ENCODE results near the gene AGMAT.

Gene AGMAT

DNA sequence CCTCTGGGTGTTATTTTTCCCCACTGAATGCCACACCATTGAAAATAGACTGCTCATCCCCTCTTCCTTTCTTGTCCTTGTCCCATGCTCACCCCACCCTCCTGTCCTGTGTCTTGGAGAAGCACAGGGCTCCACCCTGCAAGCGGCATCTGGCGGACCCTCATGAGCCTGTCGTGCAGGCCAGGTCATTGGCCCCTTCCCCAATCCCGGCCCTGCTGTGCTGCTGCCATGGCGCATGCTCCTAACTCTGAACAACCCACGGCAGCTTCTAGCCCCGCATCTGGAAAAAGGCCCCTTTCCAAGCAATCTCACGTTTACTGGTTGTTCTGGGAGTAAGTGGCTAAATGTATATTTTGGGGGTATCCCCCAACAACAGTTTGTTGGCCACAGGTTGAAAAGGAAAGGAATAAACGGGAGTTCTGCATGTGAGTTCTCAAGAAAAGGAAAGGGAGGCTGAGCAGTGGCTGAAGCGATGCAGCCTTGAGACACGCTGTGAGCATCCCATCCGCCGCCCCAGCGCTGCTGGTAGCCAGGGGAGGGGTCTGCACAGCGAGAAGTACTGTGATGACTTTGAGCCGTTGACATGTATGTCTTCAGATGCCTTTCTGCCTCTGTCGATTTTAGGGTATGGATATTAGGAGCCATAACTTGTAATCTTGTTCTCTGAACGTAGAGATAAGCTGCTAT lies 16.3 kb downstream of the AGMAT start:
- no peak for DNase-seq (ENCODE audit: low read depth in 2 of 2)

DNA sequence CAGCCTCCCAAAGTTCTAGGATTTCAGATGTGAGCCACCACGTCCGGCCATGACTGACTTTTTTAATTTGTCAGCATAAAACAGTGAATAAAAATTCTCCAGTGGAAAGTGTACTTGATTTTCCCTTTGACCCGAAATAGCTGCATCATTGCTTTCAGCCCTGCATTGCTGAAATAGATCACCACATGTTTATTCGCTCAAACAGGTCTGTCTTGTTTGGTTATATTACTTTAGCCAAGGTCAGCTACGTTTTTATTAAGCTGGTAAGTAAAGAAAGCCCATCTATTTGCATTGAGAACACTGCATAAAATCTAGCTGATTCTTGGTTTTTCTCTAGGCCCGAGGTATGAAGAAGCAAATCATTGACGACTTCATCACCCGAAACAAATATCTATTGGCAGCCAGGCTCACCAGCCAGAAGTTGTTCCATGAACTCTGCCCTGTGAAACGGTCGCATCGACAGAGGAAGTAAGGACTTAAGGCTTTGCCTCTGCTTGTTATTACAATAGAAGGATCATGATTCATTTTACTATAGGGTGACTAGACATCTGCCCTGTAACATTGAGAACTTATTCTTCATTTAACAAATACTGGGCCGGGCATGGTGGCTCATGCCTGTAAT lies 25.6 kb downstream of the AGMAT start:
- no peak for DNase-seq (ENCODE audit: low read depth in 2 of 2)

DNA sequence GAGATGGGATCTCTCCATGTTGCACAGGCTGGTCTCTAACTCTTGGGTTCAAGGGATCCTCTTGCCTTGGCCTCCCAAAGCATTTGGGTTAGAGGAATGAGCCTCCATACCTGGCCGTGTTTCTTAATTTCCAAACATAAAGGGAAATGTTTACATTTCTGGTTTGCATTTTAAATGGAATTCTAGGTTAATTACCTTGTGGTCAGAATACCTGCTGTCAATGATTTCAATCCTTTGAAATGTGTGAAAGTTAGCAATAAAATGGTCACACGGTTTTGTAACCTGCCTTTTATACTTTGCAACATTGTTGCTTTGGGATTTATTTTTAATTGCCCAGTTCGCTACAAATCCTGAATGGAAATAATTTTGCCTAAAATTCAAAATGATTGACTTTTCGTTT lies 26.3 kb downstream of the AGMAT start:
- no peak for DNase-seq (ENCODE audit: low read depth in 2 of 2)

DNA sequence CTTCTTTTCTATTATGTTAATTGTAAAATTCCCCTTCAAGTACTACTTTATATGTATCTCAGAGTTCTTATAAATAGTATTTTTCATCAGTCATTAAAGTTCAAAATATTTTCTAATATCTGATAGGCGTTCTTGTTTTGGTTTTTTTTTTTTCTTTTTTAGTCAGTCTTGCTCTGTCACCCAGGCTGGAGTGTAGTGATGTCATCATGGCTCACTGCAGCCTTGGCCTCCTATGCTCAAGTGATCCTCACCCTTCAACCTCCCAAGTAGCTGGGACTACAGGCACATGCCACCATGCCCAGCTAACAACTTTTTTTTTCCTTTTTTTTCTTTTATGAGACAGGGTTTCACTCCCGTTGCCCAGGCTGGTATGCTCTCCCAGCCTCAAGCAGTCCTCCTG lies 27.3 kb downstream of the AGMAT start:
- DNase-seq (ENCODE audit: low read depth in 2 of 2) = no peak

DNA sequence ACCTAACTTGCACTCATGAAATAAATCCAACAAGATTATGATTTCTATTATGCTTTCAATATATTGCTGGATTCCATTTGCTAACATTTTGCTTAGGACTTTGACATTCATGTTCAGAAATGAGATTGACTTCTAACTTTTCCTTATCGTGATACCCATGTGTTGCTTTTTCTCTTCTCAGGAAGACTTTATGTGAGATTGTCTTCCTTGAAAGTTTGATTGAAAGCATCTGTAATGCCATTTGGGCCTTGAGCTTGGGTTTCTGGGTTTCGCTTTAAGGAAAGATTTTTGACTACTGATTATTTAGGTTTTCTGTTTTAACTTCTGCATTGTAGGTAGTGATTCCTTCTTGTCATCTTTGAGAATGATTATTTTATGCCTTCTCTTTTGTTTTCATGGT lies 27.8 kb downstream of the AGMAT start:
- DNase-seq (ENCODE audit: low read depth in 2 of 2) = no peak

- no peak for DNase-seq (ENCODE audit: low read depth in 2 of 2)
These were observed 34.3 kb downstream of the AGMAT start for GRCh38 chr1:15550573-15550972.

GRCh38 chr1:15546641-15547040 lies 38.2 kb downstream of the AGMAT start:
- DNase-seq (ENCODE audit: low read depth in 2 of 2) = no peak

DNA sequence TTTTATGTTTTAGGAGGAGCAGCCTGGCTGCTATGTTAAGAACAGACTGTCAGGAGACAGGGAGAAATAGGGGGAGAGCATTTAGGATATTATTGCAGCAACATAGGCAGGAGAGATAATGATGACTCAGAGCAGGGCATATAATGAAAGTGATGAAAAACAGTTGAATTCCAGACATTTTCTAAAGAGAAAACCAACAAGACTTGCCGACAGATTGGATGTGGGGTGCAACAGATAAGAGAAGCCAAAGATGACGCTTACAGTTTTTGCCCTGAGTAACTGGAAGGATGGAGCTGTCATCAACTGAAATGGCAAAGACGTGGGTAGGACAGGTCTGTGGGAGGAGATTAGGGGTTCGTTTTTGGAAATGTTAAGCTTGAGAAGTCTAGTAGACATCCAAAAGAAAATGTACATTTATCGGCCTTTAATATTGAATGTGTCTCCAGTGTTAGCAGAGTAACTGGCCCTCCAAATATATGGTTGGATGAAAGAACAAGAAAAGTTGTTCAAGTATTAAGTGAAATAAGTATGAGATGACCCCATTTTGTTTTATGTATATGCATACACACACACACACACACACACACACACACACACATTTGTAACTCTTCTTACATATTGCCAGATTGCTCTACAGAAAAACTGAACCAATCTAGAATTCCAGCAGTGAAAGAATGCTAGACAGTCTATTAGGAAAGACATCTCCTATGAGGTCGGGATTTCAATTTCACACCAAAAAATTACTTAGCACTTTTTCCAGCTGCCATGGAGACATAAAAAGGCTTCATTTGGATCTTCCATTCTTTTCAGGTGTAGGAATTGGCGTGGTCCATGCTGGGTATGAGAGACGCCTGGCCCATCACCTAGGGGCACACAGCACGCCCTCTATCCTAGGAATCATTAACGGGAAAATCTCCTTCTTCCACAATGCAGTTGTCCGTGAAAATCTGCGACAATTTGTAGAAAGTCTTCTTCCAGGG lies 41.0 kb downstream of the AGMAT start:
- DNase-seq (ENCODE audit: low read depth in 2 of 2) = no peak

DNA sequence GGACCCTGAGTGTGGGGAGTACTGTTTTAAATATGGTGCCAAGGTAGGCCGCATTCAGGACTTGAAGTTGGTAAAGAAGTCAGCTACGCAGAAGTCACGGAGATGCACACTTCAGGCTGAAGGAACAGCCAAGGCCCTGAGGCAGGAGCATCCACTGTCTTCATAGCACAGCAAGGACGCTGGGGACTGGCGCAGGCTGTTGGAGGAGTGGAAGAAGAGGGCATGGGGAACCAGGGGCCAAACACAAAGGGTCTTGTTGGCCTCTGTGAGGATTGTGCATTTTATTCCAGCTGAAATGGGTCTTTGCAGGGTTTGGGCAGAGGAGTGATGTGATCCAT lies 41.6 kb downstream of the AGMAT start:
- no peak for DNase-seq (ENCODE audit: low read depth in 2 of 2)

- no peak for DNase-seq (ENCODE audit: low read depth in 2 of 2)
These were observed 42.2 kb downstream of the AGMAT start for GRCh38 chr1:15542388-15543250.

DNA sequence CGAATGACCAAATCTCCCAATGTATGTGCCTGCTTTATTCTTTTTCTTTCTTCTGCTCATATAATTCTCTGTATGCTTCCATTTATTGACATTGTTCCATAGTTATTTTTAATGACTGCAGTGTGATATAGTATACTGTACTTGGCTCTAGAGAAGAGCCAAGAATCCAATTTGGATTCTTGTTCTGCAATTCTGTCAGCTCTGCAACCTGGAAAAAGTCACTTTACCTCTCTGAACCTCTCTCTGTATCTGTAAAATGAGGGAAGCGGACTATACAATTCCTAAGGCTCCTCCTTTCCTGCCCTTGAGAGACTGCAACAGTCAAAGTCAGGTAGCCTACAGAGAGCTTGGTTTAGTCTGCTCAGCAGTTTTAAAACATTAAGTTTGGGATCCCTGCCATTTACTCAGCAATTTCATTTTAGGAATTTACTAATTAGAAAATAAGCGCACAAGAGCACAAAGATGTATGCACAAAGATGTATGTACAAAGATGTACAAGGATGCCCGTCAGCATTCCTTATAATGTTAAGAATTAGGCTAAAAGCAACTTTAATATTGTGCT lies 43.5 kb downstream of the AGMAT start:
- no peak for DNase-seq (ENCODE audit: low read depth in 2 of 2)

DNA sequence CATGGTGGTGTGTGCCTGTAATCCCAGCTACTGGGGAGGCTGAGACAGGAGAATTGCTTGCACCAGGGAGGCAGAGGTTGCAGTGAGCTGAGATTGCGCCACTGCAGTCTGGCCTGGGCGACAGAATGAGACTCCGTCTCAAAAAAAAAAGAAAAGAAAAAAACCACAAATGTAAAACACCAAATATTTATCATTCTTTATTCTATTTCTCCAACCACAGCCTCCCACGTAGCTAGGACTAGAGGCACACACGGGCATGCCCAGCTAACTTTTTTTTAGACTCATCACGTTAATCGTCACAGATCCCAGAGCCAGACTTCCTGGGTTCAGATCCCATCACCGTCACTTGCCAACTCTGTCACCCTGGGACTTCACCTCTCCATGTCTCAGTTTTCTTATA lies 44.7 kb downstream of the AGMAT start:
- no peak for DNase-seq (ENCODE audit: low read depth in 2 of 2)

GRCh38 chr1:15538771-15539170 lies 46.1 kb downstream of the AGMAT start:
- DNase-seq (ENCODE audit: low read depth in 2 of 2) = no peak

GRCh38 chr1:15531682-15532081 lies 53.2 kb downstream of the AGMAT start:
- no peak for DNase-seq (ENCODE audit: low read depth in 2 of 2)

DNA sequence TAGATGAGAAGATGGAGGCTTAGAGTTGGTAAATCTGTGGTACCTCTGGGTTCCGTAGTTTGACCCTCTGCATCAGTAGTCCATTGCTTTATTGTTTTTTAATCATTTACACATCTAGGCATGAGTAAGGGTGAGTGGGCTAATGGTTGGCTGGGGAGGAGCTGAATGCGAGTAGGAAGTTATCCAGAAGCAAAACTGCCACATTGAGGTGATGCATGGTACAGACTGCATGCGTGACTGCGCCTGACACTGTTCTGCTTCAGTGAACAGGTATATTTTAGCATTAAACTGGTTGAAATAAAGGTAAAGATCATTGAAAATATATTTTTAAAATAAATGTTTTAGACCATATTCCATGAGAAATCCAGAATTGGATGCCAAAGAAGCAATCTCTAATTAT lies 53.8 kb downstream of the AGMAT start:
- DNase-seq (ENCODE audit: low read depth in 2 of 2) = no peak

- peak; percentile 93 to 95 for DNase-seq (ENCODE audit: low read depth in 2 of 2)
These were observed 58.1 kb downstream of the AGMAT start, which contains the start of gene DNAJC16 for GRCh38 chr1:15526490-15527339. Gene DNAJC16 (plus strand): TSS chr1:15526848. CDS start chr1:15529106, 2,258 bp downstream.

GRCh38 chr1:15526021-15526489 lies 58.8 kb downstream of the AGMAT start:
- no peak for DNase-seq (ENCODE audit: low read depth in 2 of 2)

DNA sequence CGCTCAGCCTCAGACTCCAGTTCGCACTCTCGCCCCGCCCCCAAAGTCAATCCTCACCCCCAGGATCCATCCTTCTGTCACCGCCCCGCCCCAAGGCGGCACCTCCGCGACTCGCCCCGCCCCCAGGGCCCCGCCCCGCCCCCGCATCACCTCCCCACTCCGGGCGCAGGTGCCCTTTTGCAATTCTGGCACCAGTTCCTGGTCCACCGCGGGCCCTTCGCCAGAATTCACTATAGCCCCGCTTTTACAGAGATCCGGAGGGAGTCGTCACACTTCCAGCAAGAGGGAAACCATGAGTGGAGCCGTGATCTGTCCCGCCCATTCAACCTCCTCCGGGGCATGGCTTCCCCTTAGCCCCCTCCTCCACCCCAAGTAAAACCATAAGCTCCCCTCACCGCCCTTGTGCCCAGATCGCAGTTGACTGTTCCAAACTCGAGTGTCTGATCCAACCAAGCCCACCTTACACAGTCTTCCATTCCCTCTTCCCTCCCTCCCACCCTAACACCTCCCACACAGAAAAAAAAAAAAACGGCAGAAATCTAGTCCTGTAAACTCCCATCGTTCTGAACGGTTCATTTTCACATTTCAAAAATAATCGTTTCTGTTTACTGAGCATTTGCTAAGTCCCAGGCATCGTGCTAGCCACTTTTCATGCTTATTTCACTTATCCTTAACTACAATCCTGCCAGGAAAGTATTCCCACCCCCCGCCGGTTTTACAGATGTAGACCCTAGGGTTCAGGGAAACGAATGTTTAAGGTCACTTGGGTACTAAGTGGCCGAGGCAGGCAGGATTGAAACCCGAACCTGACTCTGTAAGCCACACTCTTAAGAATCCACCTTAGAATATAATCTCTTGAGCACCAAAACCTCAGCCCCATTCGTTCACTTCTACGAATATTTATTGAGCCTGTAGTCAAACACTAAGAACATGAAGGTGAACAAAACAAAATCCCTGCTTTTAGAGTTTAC lies 59.5 kb downstream of the AGMAT start:
- DNase-seq (ENCODE audit: low read depth in 2 of 2) = no peak
